ENCODE results near the gene NHS.
"Not testable (repeated sequence)": the region's sequence is repeated elsewhere in the genome, so short reads cannot be mapped to it uniquely, and the experiment has no call there.

The NHS gene

DNA sequence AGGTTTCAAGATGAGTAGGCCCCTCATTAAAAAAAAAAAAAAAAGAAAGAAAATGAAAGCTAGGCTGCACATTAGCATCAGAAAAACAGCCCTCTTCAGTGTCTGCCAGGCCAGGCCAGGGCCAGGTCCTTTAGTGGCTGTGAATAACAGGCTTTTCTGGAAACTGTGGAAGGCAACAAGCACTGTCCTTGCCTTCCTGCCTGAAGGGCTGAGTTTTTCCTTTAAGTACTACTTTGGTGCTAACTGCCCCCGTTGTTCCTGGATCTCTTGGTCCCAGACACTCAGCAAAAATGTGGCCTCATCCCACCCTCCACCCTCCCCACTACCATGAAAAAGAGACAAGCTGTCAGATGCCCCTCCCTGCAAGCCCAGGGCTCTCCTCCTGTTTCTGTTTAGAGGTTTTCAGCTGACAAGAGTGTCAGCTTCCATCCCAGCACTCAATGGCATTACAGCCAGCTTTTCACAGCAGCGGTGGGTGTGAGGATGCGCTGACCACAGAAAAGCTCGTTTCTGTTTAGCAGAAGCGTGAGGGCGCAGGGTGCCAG is 174.2 kb downstream of the NHS start:
- no peak for DNase-seq (ENCODE audit: low read depth)

GRCh38 chrX:17550011-17550410 is 175.0 kb downstream of the NHS start:
- DNase-seq (ENCODE audit: low read depth), result no peak

DNA sequence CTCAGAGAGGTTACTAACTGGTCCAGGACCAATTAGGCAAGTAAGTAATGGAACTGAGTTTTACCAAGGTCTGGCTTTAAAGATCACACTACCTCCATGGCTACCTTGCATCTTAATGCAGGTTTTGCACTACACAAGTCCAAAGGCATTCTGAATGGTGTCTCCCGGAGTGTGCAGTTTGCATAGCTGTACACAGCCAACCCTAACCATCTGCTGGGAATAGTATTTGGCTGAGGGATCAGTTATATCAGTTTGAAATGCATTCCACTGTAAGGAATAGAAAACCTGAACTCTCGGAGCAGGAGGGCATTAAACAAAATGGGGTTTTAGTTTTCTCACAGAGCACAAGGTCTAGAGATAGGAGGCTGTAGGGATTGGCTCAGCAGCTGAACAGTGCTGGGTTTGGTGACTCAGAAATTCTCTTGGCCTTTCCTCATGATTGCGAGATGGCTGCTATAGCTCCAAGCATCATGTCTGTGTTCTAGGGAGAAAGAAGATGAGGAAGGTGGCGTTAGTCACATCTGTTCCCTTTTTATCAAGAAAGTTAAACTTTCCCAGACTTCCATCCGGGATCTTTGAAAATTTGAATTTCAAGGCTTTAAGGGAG is 177.1 kb downstream of the NHS start:
- no peak for DNase-seq (ENCODE audit: low read depth)

DNA sequence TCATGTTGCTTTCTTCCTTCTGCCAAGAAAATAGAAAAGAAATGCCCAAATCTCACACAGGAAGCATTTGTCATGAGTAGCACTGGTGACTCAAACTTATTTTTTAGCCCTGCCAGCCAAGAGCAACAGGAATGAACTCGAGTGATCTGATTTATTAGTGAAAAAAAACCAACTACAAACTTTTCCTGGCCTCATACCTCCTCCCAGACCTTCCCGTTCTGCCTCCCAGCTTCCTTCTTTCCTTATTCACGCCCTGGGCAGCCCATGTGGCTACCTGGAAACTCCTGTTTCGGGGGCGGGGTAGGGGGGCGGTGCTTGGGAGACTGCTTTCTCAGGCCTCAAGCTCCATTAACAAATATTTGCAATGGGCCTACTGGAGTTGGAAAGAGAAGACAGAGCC is 178.5 kb downstream of the NHS start:
- DNase-seq (ENCODE audit: low read depth), result no peak

- DNase-seq (ENCODE audit: low read depth), result no peak
These were observed 179.0 kb downstream of the NHS start for GRCh38 chrX:17553961-17554482.

GRCh38 chrX:17554914-17555313 is 179.9 kb downstream of the NHS start:
- DNase-seq (ENCODE audit: low read depth), result no peak

- DNase-seq (ENCODE audit: low read depth), result no peak
These were observed 180.8 kb downstream of the NHS start for GRCh38 chrX:17555846-17556245.

DNA sequence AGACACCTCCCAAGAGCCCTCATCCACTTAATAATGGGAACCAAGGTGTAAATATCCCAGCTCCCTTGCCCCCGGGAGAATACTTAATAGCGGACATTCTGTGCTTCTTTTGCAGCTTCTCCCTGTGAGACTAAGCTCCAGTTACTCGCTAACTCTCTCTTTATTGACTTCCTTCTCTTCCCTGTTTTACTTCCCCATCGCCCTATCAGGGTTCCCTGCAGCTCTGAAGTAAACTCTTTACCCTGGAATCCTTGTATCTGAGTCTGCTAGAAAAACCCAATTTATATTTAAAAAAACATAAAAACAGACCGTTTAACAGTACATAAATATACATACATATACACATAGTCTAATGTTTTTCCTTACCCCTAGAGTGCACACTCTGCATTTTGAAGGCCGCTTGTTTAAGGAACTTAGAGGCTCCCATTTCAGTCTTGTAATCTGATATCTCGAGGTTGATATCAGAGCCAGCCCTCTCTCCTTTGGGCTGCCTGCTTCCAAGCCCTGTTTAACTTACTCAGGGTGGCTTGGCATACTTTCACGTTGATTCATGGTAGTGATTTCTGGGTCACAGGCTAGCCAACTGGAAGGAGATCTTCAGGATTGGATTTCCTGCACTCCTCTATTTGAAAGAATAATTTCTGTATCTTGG is 184.9 kb downstream of the NHS start:
- no peak for DNase-seq (ENCODE audit: low read depth)

GRCh38 chrX:17560385-17560784 is 185.4 kb downstream of the NHS start:
- no peak for DNase-seq (ENCODE audit: low read depth)

DNA sequence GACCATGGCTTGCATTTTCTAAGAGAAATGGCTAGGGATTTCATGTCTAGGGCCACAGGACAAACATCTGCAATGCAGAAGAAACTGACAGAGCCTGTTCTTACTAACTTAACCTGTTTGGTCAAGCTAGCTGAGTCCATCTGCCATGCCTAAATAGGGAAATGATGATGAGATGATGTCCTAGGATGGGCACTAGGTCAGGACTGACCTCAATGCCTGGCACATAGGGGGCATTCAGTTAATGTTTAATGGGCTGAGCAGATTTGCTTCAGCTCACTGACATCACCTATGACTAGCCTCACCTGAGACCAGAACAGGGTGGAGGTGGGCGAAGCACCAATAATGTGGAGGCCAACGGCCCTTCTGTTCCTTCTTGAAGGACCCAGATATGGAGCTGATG is 188.1 kb downstream of the NHS start:
- DNase-seq (ENCODE audit: low read depth), result no peak

GRCh38 chrX:17563515-17563914 is 188.5 kb downstream of the NHS start:
- no peak for DNase-seq (ENCODE audit: low read depth)

DNA sequence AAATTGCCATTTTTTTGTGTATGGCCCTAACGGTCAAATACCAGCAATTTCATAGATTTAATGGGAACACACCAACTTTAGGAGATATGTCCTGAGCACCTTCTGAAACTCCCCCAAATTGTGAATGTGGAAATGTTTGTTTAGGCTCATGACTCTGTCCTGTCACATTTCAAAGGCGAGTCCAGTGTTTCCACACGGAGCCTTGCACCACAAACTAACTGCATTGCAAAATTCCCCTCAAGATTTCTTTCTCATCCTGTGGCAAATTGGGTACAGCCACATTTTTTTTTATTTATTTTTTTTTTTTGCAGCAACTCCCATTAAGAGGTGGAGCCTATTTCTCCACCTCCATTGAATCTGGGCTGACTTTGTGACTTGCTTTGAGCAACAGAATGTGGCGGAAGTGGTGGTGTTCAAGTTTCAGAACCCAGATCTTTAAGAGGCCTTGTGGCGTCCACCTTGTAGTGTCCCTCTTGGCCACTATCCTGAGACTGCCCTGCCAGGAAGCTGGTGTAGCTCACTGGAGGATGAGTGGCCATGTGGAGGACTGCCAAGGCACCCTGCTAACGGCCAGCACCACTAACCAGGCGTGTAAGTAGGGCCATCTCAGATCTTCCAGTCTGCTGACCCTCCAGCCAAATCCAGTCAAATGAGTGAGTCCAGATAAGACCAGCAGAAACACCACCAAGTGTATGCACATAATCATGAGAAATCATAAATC is 189.8 kb downstream of the NHS start:
- no peak for DNase-seq (ENCODE audit: low read depth)

- no peak for DNase-seq (ENCODE audit: low read depth)
These were observed 191.7 kb downstream of the NHS start for GRCh38 chrX:17566740-17567139.

DNA sequence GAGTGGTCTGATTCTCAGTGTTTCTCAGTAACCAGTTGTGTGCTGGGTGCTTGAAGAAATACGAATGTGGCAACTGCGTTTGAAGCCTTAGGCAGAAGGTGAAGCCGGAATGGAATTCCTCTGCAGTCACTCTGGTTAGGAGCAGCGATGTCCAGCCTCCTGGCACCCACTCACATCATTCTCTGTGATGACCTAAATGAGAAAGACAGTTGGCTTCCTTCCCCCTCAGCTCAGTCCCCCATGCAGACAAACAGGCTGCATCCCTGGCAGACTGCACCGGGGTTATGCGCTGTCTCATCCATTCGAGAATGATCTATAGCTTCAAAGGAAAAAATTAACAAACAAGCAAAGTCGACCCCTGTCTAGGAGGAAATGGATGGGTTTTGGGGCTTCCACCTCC is 192.2 kb downstream of the NHS start:
- DNase-seq (ENCODE audit: low read depth), result no peak

DNA sequence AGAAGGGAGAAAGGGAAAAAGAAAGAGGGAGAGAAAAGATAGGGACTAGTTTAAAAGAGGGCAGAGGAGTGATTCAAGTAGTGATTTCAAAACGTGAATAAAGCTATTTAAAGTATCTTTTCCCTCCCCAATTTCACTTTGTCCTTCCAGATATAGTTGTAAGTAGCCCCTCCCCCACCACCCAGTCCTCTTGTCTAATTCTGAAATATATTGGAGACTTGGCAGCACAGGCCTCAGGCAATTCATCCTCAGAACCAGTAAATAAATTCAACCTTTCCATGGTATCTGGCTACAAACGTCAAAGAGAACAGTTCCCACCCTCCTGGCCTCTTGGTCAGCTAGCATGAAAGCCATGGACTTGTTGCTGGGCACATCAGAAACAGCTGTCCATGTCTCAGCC is 192.8 kb downstream of the NHS start:
- DNase-seq (ENCODE audit: low read depth), result no peak

DNA sequence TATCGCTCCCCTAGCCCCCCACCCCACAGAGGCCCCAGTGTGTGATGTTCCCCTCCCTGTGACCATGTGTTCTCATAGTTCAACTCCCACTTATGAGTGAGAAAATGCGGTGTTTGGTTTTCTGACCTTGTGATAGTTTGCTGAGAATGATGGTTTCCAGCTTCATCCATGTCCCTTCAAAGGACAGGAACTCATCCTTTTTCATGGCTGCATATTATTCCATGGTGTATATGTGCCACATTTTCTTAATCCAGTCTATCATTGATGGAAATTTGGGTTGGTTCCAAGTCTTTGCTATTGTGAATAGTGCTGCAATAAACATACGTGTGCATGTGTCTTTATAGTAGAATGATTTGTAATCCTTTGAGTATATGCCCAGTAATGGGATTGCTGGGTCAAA is 193.8 kb downstream of the NHS start:
- not testable (repeated sequence) for DNase-seq (ENCODE audit: low read depth)

DNA sequence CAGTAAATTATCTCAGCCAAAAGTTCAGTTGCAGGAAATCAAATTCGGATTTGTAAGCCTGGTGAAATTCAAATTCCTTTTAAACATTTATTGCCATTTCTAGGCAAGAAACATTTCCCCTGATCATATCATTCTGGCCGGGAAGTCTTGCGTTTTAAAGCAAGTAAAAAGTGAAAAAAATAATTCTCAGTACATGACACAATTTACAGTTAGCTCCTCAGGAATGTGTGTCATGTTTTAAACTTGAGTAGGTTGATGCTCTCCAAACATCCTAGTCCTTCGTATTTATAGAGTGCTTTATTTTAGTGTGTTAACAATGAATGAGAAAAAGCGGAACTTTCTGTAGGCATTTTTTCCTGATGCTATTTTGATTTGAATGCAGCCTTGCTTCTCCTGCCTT is 204.0 kb downstream of the NHS start:
- no peak for DNase-seq (ENCODE audit: low read depth)

GRCh38 chrX:17580539-17581152 is 205.6 kb downstream of the NHS start:
- DNase-seq (ENCODE audit: low read depth), result no peak

- DNase-seq (ENCODE audit: low read depth), result no peak
These were observed 206.6 kb downstream of the NHS start for GRCh38 chrX:17581641-17582040.

DNA sequence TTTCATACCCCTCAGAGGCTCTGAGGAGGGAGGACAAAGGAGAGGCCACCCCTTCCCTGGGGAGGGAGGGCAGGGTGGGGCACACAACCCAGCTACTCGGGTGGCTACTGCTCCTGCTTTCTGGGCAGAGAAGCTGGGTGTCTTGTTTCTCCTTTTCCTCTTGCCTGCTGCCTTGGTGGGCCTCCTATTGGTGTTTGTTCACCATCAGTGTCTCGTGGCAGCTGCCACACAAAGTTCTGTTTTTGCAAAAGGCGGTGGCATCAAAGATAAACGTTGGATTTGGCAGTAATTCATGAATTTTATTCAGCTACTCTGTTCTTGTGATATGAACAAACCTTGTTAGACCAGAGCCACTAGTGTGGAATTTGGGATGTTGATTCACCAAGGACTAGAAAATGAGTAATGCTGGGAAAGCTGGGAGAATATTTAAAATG is 209.3 kb downstream of the NHS start:
- DNase-seq (ENCODE audit: low read depth), result no peak

DNA sequence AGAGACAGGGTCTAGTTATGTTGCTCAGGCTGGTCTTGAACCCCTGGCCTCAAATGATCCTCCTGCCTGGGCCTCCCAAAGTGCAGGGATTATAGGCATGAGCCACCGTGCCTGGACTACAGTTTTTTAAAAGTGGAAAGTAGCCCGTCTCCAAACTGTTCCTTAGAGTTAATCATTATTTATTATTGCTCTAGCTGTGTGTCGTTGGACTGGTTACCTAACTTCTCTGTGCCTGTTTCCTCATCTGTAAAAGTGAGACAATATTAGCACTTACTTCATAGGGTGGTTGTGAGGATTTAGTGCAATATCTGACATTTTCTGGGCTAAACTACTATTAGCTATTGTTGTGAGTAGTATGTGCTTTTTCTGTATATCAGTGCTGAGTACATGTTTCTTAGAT is 210.0 kb downstream of the NHS start:
- no peak for DNase-seq (ENCODE audit: low read depth)

DNA sequence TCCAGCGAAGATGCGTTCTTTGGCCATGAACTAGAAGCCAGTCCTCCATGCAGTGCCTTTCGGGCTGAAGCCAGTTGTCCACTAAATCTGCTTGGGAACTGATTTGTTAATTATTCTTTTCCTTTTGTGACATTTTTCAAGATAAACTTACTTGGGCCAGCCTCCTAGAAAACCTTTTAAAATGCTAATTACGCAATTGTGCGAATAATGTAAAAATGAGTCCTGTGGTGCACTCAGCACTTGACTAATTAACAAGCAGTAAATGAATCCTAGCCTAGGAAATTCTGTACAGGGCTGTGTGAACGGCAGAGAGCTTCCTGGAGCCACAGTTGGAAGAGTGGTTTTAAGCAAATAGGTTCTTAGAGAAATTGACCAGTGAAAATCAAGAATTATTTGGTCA is 212.4 kb downstream of the NHS start:
- DNase-seq (ENCODE audit: low read depth), result no peak

DNA sequence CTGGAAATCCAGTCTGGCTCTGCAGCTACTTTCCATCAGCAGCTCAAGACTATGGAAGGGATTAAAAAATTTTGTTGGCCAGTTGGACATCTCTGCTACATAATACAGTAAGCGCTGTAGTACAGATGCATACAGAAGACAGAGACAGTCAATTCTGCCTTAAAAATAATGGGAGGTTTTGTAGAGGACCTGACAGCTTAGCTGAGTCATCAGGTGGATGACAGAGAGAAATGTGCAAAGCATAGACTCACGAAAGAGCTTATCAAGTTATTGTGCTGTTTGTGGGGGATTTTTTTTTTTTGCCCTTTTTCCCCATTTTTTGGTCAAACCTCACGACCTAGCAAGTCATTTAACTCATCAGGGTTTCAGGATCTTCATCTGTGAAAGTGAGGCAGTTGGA is 213.3 kb downstream of the NHS start:
- DNase-seq (ENCODE audit: low read depth), result no peak

All from stimulated activated CD8-positive, alpha-beta memory T cell treated with anti-CD3 and anti-CD28 coated beads, Interleukin-15, amount 100 ng/mL, for 24 hours (primary cell).